UCSD-AML1 (cell line): Measurements from ENCODE around the gene CYGB.

Experiments used
- DNase-seq: peaks from one replicate; lab custom pipeline; 2025; ENCODE audit not compliant: unreplicated experiment; lab: John Stamatoyannopoulos, UW

Gene CYGB

GRCh38 chr17:76537578-76538280 lies at the start of gene CYGB:
CYGB (minus strand) TSS chr17:76537709; CDS start chr17:76537542, 167 bp downstream.
- no peak for DNase-seq

DNA sequence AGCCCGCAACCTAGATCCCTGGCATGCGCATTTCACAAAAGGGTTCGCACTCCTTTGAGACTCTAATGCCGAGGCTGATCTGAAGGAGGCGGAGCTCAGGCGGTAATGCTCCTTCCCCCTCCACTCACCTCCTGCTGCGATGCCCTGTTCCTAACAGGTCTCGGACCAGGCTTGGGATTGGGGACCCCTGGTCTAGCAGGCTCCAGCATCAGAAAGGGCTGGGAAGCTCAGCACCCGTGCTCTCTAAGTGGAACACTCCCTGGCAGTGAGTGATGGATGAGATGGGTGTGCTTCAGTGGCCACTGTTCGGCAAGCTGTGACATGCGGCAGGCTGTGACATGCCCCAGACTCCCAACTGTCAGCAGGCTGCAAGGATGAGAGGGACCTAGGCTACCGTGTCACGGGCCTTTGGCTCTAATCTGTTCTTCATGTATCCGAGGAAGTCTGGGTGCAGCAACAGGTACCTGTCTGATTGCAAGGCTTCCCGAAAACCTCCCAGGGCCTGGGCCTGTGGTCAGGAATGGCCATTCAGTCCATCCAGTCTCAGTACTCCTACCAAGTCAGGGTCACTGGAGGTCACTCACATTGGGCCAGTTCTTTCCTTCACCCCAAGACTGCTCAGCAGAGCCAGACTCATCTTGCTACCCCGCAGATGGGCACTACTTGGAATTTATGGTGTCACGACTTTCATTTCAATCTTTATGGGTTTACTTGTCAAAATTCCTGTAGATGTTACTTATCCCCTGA lies 49.4 kb upstream of the CYGB start:
- no peak for DNase-seq

- peak; percentile 69 for DNase-seq
These were observed 48.4 kb upstream of the CYGB start, which contains the start of gene ST6GALNAC2 for GRCh38 chr17:76585649-76586593. ST6GALNAC2 (minus strand) TSS chr17:76585860; CDS start chr17:76585808, 52 bp downstream.

DNA sequence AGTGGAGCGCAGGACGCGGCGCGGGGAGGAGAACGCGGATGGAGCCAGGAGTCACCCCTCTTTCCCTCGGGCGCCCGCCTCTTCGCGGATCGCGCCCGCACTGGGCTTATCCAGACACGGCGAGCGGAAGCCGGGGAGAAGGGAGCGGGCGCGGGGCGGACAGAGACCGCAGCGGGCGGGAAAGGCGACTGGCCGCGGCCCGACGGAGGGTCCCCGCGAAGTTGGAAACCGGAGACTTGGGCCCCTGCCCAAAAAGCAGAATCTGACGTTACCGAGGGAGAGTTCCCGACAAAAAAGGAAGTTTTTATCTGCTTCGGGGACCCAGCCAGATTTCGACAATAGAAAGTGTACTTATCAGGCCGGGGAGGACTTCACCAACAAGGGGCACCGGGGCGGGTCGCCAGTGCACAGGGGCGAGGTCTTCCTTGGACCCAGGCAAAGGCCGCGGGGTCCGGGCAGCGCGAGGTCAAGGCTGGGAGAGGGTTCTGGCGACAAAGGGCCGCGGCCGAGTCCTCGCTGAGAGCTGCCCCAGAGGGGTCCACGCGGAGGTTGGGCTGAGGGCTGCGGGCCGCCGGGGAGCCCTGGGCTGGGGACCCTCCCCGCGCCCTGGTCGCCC lies 47.6 kb upstream of the CYGB start:
- no peak for DNase-seq

GRCh38 chr17:76584427-76585032 lies 47.0 kb upstream of the CYGB start:
- no peak for DNase-seq

GRCh38 chr17:76582660-76583059 lies 45.2 kb upstream of the CYGB start:
- DNase-seq: no peak

DNA sequence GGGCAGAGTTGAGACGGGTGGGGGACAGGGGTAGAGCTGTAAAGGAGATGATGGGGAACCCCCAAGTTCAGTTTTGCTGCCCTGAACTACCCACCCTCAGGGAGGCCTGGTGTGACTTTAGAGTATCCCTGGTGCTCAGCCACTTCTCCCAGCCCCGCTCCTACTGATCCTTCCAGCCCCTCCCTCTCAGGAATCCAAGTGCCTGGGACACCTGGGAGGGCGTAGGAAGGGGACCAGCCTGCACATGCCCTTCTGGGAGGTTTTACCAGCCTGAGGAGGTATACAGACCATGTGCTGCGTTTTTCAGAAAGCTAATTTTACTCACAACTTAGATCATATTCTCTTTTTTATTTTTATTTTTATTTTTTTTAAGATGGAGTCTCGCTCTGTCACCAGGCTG lies 44.0 kb upstream of the CYGB start:
- DNase-seq: no peak

DNA sequence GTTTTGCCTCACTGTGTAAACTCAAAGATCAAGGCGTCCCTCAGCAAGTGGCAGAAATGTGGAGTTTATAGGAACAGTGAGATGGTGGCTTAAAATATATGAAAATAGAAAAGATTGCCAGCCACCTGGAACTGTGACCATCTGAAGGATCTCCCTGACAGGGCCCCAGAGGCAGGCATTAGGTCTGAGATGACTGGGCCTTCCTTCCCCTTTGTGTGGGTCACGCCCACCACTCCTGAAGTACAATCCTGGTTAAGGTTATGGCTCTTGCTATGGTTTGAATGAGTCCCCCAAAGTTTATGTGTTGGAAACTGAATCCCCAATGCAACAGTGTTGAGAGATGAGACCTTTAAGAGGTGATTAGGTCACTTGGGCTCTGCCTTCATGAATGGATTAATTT lies 41.8 kb upstream of the CYGB start:
- DNase-seq: no peak

DNA sequence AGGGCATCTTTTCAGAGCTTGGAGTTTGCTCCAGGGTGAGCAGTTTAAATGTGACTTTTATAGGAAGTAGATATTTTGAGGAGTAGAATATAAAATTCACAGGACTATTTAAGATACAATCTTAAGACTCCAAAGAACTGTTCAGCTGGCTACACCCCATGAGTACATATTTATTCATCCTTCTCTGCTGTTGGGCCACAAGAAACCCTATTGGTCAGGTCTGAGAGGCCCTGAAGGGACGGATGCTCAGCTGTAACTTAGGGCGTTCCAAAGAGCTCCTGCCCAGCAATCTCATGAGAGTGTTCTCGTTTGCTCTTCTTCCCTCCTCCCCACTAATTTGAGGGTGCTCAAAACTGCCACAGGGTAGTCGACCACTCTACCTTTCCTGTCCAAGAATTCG lies 40.9 kb upstream of the CYGB start:
- no peak for DNase-seq

GRCh38 chr17:76577876-76578275 lies 40.4 kb upstream of the CYGB start:
- no peak for DNase-seq

GRCh38 chr17:76576189-76576588 lies 38.7 kb upstream of the CYGB start:
- DNase-seq: no peak

- DNase-seq: no peak
These were observed 38.1 kb upstream of the CYGB start for GRCh38 chr17:76575570-76575969.

DNA sequence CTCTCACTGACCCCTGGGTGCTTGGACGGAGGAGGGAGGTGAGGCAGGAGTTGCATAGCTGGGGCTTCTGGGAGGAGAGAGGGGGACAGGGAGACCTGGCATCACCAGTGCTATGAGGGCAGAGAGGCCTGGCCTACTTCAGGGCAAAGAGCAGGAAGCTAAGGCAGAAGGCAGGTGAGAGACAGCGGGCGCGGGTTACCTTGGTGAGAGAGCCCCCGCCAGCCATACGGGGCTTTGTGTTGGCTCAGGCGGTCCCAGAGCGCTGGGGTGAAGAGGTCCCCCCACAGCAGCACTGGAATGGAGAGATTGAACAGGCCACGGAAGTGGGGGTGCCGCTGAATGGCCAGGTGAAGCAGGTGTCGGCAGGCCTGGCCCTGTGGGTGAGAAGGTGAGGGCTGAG lies 36.7 kb upstream of the CYGB start:
- no peak for DNase-seq

GRCh38 chr17:76573096-76573495 lies 35.6 kb upstream of the CYGB start:
- DNase-seq: no peak

GRCh38 chr17:76572201-76572910 lies 34.8 kb upstream of the CYGB start:
- DNase-seq: no peak

DNA sequence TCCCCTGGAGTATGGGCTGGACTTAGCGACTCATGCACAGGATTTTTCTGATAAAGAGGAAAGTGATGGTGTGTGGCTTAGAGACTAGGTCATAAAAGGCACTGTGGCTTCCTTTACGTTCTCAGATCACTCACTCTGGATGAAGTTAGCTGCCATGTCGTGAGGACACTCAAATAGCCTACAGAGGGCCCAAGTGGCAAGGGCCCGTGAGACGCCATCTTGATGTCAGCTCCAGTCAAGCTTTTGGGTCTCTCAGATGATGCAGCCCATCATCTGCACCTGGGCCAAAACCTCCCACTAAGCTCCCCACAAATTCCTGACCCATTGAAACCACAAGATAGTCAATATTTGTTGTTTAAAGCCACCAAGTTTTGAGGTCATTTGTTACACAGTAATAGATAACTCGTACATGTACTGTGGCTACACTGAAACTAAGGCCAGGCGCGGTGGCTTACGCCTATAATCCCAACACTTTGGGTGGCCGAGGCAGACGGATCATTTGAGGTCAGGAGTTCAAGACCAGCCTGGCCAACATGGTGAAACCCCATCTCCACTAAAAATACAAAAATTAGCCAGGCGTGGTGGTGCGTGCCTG lies 33.5 kb upstream of the CYGB start:
- DNase-seq: no peak

GRCh38 chr17:76570457-76570856 lies 32.9 kb upstream of the CYGB start:
- no peak for DNase-seq

GRCh38 chr17:76569607-76570279 lies 32.2 kb upstream of the CYGB start:
- DNase-seq: no peak

GRCh38 chr17:76568811-76569221 lies 31.3 kb upstream of the CYGB start:
- no peak for DNase-seq
